CD14-positive monocyte (primary cell): Measurements from ENCODE around the gene OS9. TPM values are rescaled to one million over a fixed set of nuclear protein-coding genes. Genes with fewer than 3 reads are reported as not detected.

Source experiments
- DNase-seq, 3 donors: peaks; one replicate each; pipeline ENCODE4 v3.0.0-alpha.2; 2011 to 2022
- H2AFZ ChIP-seq: 2 replicates; pipeline ENCODE4 v1.6.0; 2012; ENCODE audit warnings: mild to moderate bottlenecking, low read depth, low read length, inconsistent platforms; ENCODE audit not compliant: insufficient read depth, poor library complexity, severe bottlenecking
- H3K27ac ChIP-seq, 2 donors: 1 replicate in 1 of 2; 2 replicates in 1 of 2; pipeline ENCODE4 v1.5.1; 2012 to 2013; ENCODE audit warnings: low read length in 2 of 2, control low read depth in 1 of 2, inconsistent platforms in 1 of 2, low read depth in 1 of 2, mild to moderate bottlenecking in 1 of 2
- H3K27me3 ChIP-seq, 2 donors: one replicate each; pipeline versions ENCODE4 v1.6.0 to v1.6.1; 2011 to 2013; ENCODE audit warnings: low read length in 2 of 2; ENCODE audit not compliant: control insufficient read depth in 2 of 2, insufficient read depth in 2 of 2
- H3K36me3 ChIP-seq, 2 donors: replicated peaks in 1 of 2; 1 replicate in 1 of 2; 2 replicates in 1 of 2; pipeline versions ENCODE4 v1.5.1 to v1.6.1; 2012 to 2013; ENCODE audit warnings: low read length in 2 of 2, control low read depth in 1 of 2, inconsistent platforms in 1 of 2, mild to moderate bottlenecking in 1 of 2; ENCODE audit not compliant: insufficient read depth in 2 of 2, control insufficient read depth in 1 of 2
- H3K4me1 ChIP-seq, 2 donors: 1 replicate in 1 of 2; 2 replicates in 1 of 2; pipeline versions ENCODE4 v1.5.1 to v1.6.1; 2012 to 2013; ENCODE audit warnings: low read length in 2 of 2, control low read depth in 1 of 2, inconsistent platforms in 1 of 2, mild to moderate bottlenecking in 1 of 2, moderate library complexity in 1 of 2; ENCODE audit not compliant: insufficient read depth in 2 of 2, control insufficient read depth in 1 of 2
- H3K4me2 ChIP-seq: replicated peaks from 2 replicates; pipeline ENCODE3; 2012; ENCODE audit warnings: low read length, moderate library complexity, mild to moderate bottlenecking; ENCODE audit not compliant: poor library complexity, severe bottlenecking; ENCODE audit errors: extremely low read depth
- H3K4me3 ChIP-seq, 3 experiments: fragments of 200-600 bp in 1 of 3; sonication (generic) in 1 of 3; replicated peaks in 1 of 3; 1 replicate in 2 of 3; 2 replicates in 1 of 3; pipeline ENCODE4 v1.5.1; 2011 to 2013; ENCODE audit warnings: low read length in 3 of 3, mild to moderate bottlenecking in 3 of 3, control low read depth in 2 of 3, low read depth in 2 of 3, inconsistent platforms in 1 of 3, moderate library complexity in 1 of 3
- H3K79me2 ChIP-seq: 2 replicates; pipeline ENCODE4 v1.6.0; 2012; ENCODE audit warnings: mild to moderate bottlenecking, control low read depth, inconsistent platforms, low read length, moderate library complexity; ENCODE audit not compliant: insufficient read depth
- H3K9ac ChIP-seq: 2 replicates; pipeline ENCODE4 v1.6.0; 2017; ENCODE audit warnings: low read length, mild to moderate bottlenecking; ENCODE audit not compliant: insufficient read depth, poor library complexity, severe bottlenecking
- H3K9me3 ChIP-seq, 2 donors: replicated peaks in 1 of 2; 1 replicate in 1 of 2; 2 replicates in 1 of 2; pipeline versions ENCODE4 v1.5.1 to v1.6.1; 2012 to 2013; ENCODE audit warnings: low read length in 2 of 2, control low read depth in 1 of 2; ENCODE audit not compliant: control insufficient read depth in 1 of 2, insufficient read depth in 1 of 2
- H4K20me1 ChIP-seq: 2 replicates; pipeline ENCODE4 v1.6.0; 2012; ENCODE audit warnings: mild to moderate bottlenecking, low read length, control low read depth, moderate library complexity; ENCODE audit not compliant: insufficient read depth
- H3K27ac Mint-ChIP-seq, 7 donors: one replicate each; pipeline ENCODE4 v1.8.0; 2020; ENCODE audit warnings: mild to moderate bottlenecking in 7 of 7, mixed read lengths in 7 of 7, moderate library complexity in 6 of 7, inconsistent platforms in 2 of 7
- H3K27me3 Mint-ChIP-seq, 3 donors: one replicate each; pipeline ENCODE4 v1.8.0; 2021 to 2022; ENCODE audit warnings: low read depth in 3 of 3, mild to moderate bottlenecking in 3 of 3, mixed read lengths in 3 of 3, moderate library complexity in 3 of 3, inconsistent platforms in 1 of 3
- H3K36me3 Mint-ChIP-seq, 2 donors: one replicate each; pipeline ENCODE4 v1.8.0; 2020; ENCODE audit warnings: mixed read lengths in 2 of 2, inconsistent platforms in 1 of 2, mild to moderate bottlenecking in 1 of 2
- H3K4me1 Mint-ChIP-seq: one replicate; pipeline ENCODE4 v1.8.0; 2020; ENCODE audit warnings: mild to moderate bottlenecking, mixed read lengths
- H3K4me3 Mint-ChIP-seq, 2 donors: one replicate each; pipeline ENCODE4 v1.8.0; 2020; ENCODE audit warnings: mild to moderate bottlenecking in 2 of 2, mixed read lengths in 2 of 2, moderate library complexity in 1 of 2
- H3K9me3 Mint-ChIP-seq, 7 donors: one replicate each; pipeline ENCODE4 v1.8.0; 2020 to 2022; ENCODE audit warnings: mixed read lengths in 7 of 7, mild to moderate bottlenecking in 6 of 7, moderate library complexity in 6 of 7, inconsistent platforms in 2 of 7
- CTCF ChIP-seq: fragments of 200-600 bp; IDR thresholded peaks from one replicate; pipeline ENCODE4 v1.8.0; 2022; ENCODE audit warnings: antibody characterized with exemption, mild to moderate bottlenecking
- WGBS: methylation state at CpG from one replicate; pipeline ENCODE4 v1.1.5; 2013; ENCODE audit warnings: missing lambda C conversion rate; ENCODE audit not compliant: insufficient coverage; 5-methylcytosine and 5-hydroxymethylcytosine counted together
- intact Hi-C, 2 donors: fragments of 100-400 bp; cut with micrococcal nuclease; formaldehyde crosslinking; loops; one replicate each; pipeline versions ENCODE4 v1.15.0 to v1.15.1; 2023
- polyA plus RNA-seq, 3 donors: library from polyadenylated mRNA; depleted of rRNA in 1 of 3; unstranded in 2 of 3; stranded (reverse) in 1 of 3; fragments of 300-500 nt in 2 of 3; fragments of >200 nt in 1 of 3; fragmentation: Illumina TruSeq in 2 of 3; gene quantifications; 1 replicate in 2 of 3; 2 replicates in 1 of 3; pipeline ENCODE4 v1.2.3, GENCODE V29; 2012 to 2021

OS9 gene
- polyA plus RNA-seq, 3 donors = 90.9 to 484 (median 128) TPM

- Histone ChIP-seq H4K20me1 (no peaks in the 10 kb centered on the region), H2AFZ (no peak overlapping the region), H3K4me2 (peak overlapping the region; percentile 94), H3K4me3 (peak overlapping the region; percentile 36 to 85 (median 82)), H3K27ac (no peak overlapping the region), H3K9me3 (no peaks in the 10 kb centered on the region), H3K9ac (no peak overlapping the region), H3K79me2 (peaks cover 26% of the 10 kb centered on the region), H3K36me3 (peaks cover 6 to 20% of the 10 kb centered on the region in 2 donors), H3K27me3 (peaks cover 0 to 7% of the 10 kb centered on the region in 2 donors), H3K4me1 (peaks cover 39 to 45% of the 10 kb centered on the region in 2 donors)
- H3K4me1 Mint-ChIP-seq = peaks cover 44% of the 10 kb centered on the region
- intact Hi-C loops = loop anchor here in 1 of 2 donors (10.0 kb wide), 1 partner anchor 210 kb away; the partner anchor contains the start of gene DCTN2
- peak overlapping the region in 1 of 2 donors; percentile 47 for H3K4me3 Mint-ChIP-seq
- 0% methylated on average over 2 of the region's 34 CpGs for WGBS
- H3K27me3 Mint-ChIP-seq = peaks cover 7 to 13% (median 7%) of the 10 kb centered on the region in 3 donors
- peaks cover 0 to 7% (median 0%) of the 10 kb centered on the region in 7 donors for H3K9me3 Mint-ChIP-seq
- H3K36me3 Mint-ChIP-seq = peaks cover 9 to 22% of the 10 kb centered on the region in 2 donors
- no peak for DNase-seq
- H3K27ac Mint-ChIP-seq = no peak overlapping the region
- TF ChIP-seq CTCF = no peak
Measured at GRCh38 chr12:57755194-57755453, 61.2 kb downstream of the OS9 start.

GRCh38 chr12:57755454-57756372, 61.8 kb downstream of the OS9 start:
- Histone ChIP-seq H3K36me3 (peaks cover 6 to 15% of the 10 kb centered on the region in 2 donors), H3K4me2 (peak overlapping the region; percentile 94), H3K27ac (peak overlapping the region; percentile 35), H3K4me3 (peak overlapping the region; percentile 63 to 85 (median 82)), H3K79me2 (peaks cover 20% of the 10 kb centered on the region), H2AFZ (peak overlapping the region; percentile 77), H3K9me3 (no peaks in the 10 kb centered on the region), H4K20me1 (no peaks in the 10 kb centered on the region), H3K27me3 (peaks cover 0 to 7% of the 10 kb centered on the region in 2 donors), H3K4me1 (peaks cover 39 to 45% of the 10 kb centered on the region in 2 donors), H3K9ac (peak overlapping the region; percentile 61)
- DNase-seq = no peak
- Mint-ChIP-seq H3K27ac (peak overlapping the region in 6 of 7 donors; percentile 5 to 83 (median 56)), H3K4me3 (peak overlapping the region; percentile 85 to 89), H3K9me3 (peaks cover 0 to 7% (median 0%) of the 10 kb centered on the region in 7 donors), H3K4me1 (peaks cover 44% of the 10 kb centered on the region), H3K36me3 (peaks cover 5 to 16% of the 10 kb centered on the region in 2 donors), H3K27me3 (peaks cover 7 to 13% (median 7%) of the 10 kb centered on the region in 3 donors)
- no peak for TF ChIP-seq CTCF
- intact Hi-C loops = loop anchor here in 1 of 2 donors (10.0 kb wide), 1 partner anchor 211 kb away; the partner anchor contains the start of gene DCTN2
- WGBS = under 1% methylated on average over 58 of the region's 76 CpGs
